ENCODE data around the gene AUH. TPM values are rescaled to one million over a fixed set of nuclear protein-coding genes. Genes with fewer than 3 reads are reported as not detected.

AUH gene
- total and polyA plus RNA-seq, 9 of the 15 experiments (the other 6 are each of a cell fraction or from before 2014, with no cell fraction given) = 3.4 to 29.0 (median 10.1) TPM

GRCh38 chr9:91261417-91261816, 100.3 kb downstream of the AUH start:
- in situ Hi-C loops (cut with MboI) (no loop called here), intact Hi-C loops (cut with micrococcal nuclease) (no loop called here)
- Histone ChIP-seq H3K27ac (ENCODE audit: extremely low read depth, low read depth, low read length) (no peak overlapping the region), H3K4me1 (replicated peaks in 1 of 2; ENCODE audit: control insufficient read depth in 2 of 2, insufficient read depth in 2 of 2, low read length in 2 of 2) (no peaks in the 10 kb centered on the region), H3K9ac (ENCODE audit: insufficient read depth in 1 of 2, low read depth in 2 of 2, low read length in 2 of 2) (no peak overlapping the region), H3K9me1 (ENCODE audit: control insufficient read depth, insufficient read depth, low read length) (no peaks in the 10 kb centered on the region), H3K4me2 (ENCODE audit: insufficient read depth, low read length) (no peak overlapping the region), H3K4me3 (no peak overlapping the region), H2AFZ (ENCODE audit: low read depth, low read length) (no peak overlapping the region), H3K36me3 (ENCODE audit: control insufficient read depth, insufficient read depth, low read length) (no peaks in the 10 kb centered on the region; the same call in 2 of the 3 replicates), H3K27me3 (ENCODE audit: control insufficient read depth in 2 of 2, insufficient read depth in 2 of 2, low read length in 2 of 2) (no peaks in the 10 kb centered on the region), H3K9me3 (replicated peaks; ENCODE audit: control insufficient read depth, insufficient read depth, low read depth, low read length) (no peaks in the 10 kb centered on the region), H3K79me2 (ENCODE audit: control insufficient read depth, insufficient read depth, low read length) (no peaks in the 10 kb centered on the region), H4K20me1 (replicated peaks; ENCODE audit: control insufficient read depth, insufficient read depth, low read length) (no peaks in the 10 kb centered on the region)
- 0% methylated on average over 1 of the region's 1 CpG for WGBS (ENCODE audit: insufficient coverage, low coverage, missing lambda C conversion rate)
- no peak for ATAC-seq
- no peak for FAIRE-seq
- ChIA-PET POLR2A (no interaction called here), CTCF (ENCODE audit: low intra/inter-chr PET ratio) (no interaction called here)
- no TSS peak for BruUV-seq (replicated peaks)
- TF ChIP-seq CTCF (IDR thresholded peaks at IDR 0.05 in 2 of 3, conservative IDR thresholded peaks at IDR 0.05 in 1 of 3; ENCODE audit: insufficient read depth in 2 of 3, low read depth in 1 of 3, low read length in 3 of 3) (no peak), ZNF311 (CRISPR knock-in tag; IDR thresholded peaks at IDR 0.05) (no peak), POU5F1 (IDR thresholded peaks at IDR 0.05; ENCODE audit: borderline replicate concordance, low read depth, low read length, partially characterized antibody) (no peak), POLR2B (IDR thresholded peaks at IDR 0.05; ENCODE audit: low read depth, partially characterized antibody) (no peak), PATZ1 (CRISPR knock-in tag; IDR thresholded peaks at IDR 0.05; ENCODE audit: borderline replicate concordance) (no peak), NR2C2 (CRISPR knock-in tag; IDR thresholded peaks at IDR 0.05) (no peak), NR2C2 (tag; IDR thresholded peaks at IDR 0.05) (no peak), ETV5 (CRISPR knock-in tag; IDR thresholded peaks at IDR 0.05; ENCODE audit: low read depth) (no peak), KDM5B (IDR thresholded peaks at IDR 0.05; ENCODE audit: insufficient replicate concordance, low read depth, low read length) (no peak)
- no peak for DNase-seq (ENCODE audit: extremely low read depth in 1 of 4, low spot score in 3 of 4)

All from K562 (cell line).